ENCODE data around the gene TCERG1L.
"Not testable (repeated sequence)": the region's sequence is repeated elsewhere in the genome, so short reads cannot be mapped to it uniquely, and the experiment has no call there.

Gene TCERG1L

DNA sequence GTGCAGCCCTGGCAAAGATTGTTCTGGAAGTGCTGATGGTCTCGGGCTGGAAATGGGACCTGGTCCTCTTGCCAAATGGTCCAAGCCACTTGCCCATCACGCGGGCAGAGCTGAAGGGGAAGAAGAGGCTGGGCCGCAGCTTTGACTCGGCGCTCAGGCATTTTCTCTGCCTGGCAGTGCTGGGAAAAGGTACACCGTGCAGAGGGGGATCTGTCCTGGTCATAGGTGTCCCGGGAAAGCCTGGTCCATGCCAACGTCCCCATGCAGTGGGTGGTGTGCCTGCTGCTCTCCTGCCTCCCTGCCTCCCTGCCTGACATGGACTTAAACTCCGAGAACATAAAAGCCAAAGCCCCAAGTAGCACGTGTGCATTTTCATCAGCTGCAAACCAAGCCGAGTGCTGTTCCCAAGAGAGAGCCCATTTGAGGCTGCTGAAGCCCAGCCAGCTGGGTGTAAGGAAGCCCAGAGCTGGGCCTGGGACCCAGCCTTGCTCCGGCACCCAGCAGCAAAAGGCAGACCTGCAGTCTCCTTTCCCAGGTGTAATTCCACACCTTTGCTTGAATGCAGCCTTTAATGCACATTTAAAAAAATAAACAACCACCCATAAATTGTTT, 72.7 kb downstream of the TCERG1L start:
- H3K4me1 ChIP-seq (ENCODE audit: control insufficient read depth, insufficient read depth, low read length), result no peaks in the 10 kb centered on the region

GRCh38 chr10:131237991-131238651, 73.4 kb downstream of the TCERG1L start:
- no peaks in the 10 kb centered on the region for H3K27me3 ChIP-seq (ENCODE audit: control insufficient read depth, insufficient read depth, low read length)
- no peak overlapping the region for H3K4me3 ChIP-seq (ENCODE audit: low read length)
- no peaks in the 10 kb centered on the region for H3K4me1 ChIP-seq (ENCODE audit: control insufficient read depth, insufficient read depth, low read length)
- no peak overlapping the region for H3K27ac ChIP-seq (ENCODE audit: low read depth, low read length)
- H3K9ac ChIP-seq (ENCODE audit: low read length), result no peak overlapping the region
- no peaks in the 10 kb centered on the region for H3K36me3 ChIP-seq (ENCODE audit: control insufficient read depth, insufficient read depth, low read length)

More for the DNA sequence above, 72.7 kb downstream of the TCERG1L start:
- Histone ChIP-seq H3K4me3 (ENCODE audit: low read length) (no peak overlapping the region), H3K27ac (ENCODE audit: low read depth, low read length) (no peak overlapping the region), H3K9ac (ENCODE audit: low read length) (no peak overlapping the region), H3K27me3 (ENCODE audit: control insufficient read depth, insufficient read depth, low read length) (no peaks in the 10 kb centered on the region), H3K36me3 (ENCODE audit: control insufficient read depth, insufficient read depth, low read length) (no peaks in the 10 kb centered on the region)

DNA sequence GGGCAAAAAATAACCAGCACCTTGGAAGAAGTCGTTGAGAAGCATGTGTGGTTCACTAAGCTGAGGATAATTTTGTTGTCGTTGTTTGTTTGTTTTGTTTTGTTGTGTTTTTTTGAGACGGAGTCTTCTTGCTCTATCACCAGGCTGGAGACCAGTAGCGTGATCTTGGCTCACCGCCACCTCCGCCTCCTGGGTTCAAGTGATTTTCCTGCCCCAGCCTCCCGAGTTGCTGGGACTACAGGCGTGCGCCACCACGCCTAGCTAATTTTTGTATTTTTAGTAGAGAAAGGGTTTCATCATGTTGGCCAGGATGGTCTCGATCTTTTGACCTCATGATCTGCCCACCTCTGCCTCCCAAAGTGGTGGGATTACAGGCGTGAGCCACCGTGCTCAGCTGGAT, 76.9 kb downstream of the TCERG1L start:
- not testable (repeated sequence) for H3K4me3 ChIP-seq (ENCODE audit: low read length); H3K27me3 ChIP-seq (ENCODE audit: control insufficient read depth, insufficient read depth, low read length); H3K4me1 ChIP-seq (ENCODE audit: control insufficient read depth, insufficient read depth, low read length); H3K9ac ChIP-seq (ENCODE audit: low read length); H3K27ac ChIP-seq (ENCODE audit: low read depth, low read length); H3K36me3 ChIP-seq (ENCODE audit: control insufficient read depth, insufficient read depth, low read length)

DNA sequence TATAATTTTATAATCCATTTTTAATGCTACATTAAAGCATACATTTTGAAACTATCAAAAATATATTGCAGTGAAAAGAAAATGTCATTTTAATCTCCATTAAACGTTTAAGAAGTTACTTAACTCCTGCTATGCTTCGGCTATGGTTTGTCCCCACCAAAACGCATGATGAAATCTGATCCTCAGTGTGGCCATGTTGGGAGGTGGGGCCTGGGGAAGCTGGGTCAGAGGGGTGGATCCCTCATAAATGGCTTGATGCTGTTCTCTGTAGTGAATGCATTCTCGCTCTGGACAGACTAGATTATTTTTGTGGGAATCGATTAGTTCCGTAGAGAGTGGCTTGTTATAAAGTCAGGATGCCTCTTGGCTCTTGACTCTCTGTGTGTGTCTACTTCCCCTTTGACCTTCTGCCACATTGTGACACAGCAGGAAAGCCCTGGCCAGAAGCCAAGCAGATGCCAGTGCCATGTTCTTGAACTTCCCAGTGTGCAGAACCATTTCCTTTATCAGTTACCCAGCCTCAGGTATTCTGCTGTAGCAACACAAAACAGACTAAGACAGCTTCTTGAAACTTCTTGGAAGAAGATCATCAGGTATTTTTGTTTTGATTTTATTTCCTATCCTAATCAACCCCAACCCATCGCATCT, 77.8 kb downstream of the TCERG1L start:
- H3K36me3 ChIP-seq (ENCODE audit: control insufficient read depth, insufficient read depth, low read length), result no peaks in the 10 kb centered on the region
- H3K9ac ChIP-seq (ENCODE audit: low read length), result no peak overlapping the region
- no peaks in the 10 kb centered on the region for H3K4me1 ChIP-seq (ENCODE audit: control insufficient read depth, insufficient read depth, low read length)
- no peaks in the 10 kb centered on the region for H3K27me3 ChIP-seq (ENCODE audit: control insufficient read depth, insufficient read depth, low read length)
- no peak overlapping the region for H3K27ac ChIP-seq (ENCODE audit: low read depth, low read length)
- H3K4me3 ChIP-seq (ENCODE audit: low read length), result no peak overlapping the region

GRCh38 chr10:131231965-131232541, 79.5 kb downstream of the TCERG1L start:
- Histone ChIP-seq H3K4me3 (ENCODE audit: low read length) (no peak overlapping the region), H3K9ac (ENCODE audit: low read length) (no peak overlapping the region), H3K27ac (ENCODE audit: low read depth, low read length) (no peak overlapping the region), H3K36me3 (ENCODE audit: control insufficient read depth, insufficient read depth, low read length) (no peaks in the 10 kb centered on the region), H3K27me3 (ENCODE audit: control insufficient read depth, insufficient read depth, low read length) (no peaks in the 10 kb centered on the region), H3K4me1 (ENCODE audit: control insufficient read depth, insufficient read depth, low read length) (no peaks in the 10 kb centered on the region)

GRCh38 chr10:131231323-131231964, 80.1 kb downstream of the TCERG1L start:
- Histone ChIP-seq H3K4me3 (ENCODE audit: low read length) (no peak overlapping the region), H3K27me3 (ENCODE audit: control insufficient read depth, insufficient read depth, low read length) (no peaks in the 10 kb centered on the region), H3K9ac (ENCODE audit: low read length) (no peak overlapping the region), H3K4me1 (ENCODE audit: control insufficient read depth, insufficient read depth, low read length) (no peaks in the 10 kb centered on the region), H3K36me3 (ENCODE audit: control insufficient read depth, insufficient read depth, low read length) (no peaks in the 10 kb centered on the region), H3K27ac (ENCODE audit: low read depth, low read length) (no peak overlapping the region)

DNA sequence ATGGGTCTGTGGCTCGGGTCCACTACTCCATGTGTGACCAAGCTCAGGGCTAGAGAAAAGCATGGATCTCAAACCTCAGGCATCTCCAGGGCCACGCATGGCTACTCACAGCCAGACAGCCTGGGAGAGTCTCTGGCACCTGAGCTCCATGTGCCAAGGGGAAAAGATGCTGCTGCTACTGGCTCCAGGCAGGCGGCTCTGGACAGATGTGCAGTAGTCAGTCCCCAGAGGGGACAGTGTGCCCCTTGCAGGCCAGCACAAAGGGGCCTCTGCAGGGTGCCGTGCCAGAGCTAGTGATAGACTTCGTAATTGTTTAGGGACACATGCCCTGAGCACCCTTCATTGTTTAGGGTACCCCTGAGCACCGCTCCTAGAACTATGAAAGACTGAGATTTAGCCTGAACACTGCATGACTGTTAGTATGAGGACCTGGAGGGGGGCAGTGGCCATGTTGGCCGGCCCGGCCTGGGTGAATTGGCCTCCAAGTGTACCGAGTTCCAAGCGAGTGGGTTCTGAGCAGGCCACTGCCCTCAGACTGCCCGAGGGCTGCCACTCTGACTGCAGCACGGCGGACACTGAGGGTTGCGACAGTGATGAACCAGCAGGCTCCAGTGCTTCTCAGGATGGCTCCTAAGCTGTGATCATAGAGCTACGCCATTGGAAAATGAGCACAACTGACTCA, 80.7 kb downstream of the TCERG1L start:
- no peaks in the 10 kb centered on the region for H3K36me3 ChIP-seq (ENCODE audit: control insufficient read depth, insufficient read depth, low read length)
- no peaks in the 10 kb centered on the region for H3K4me1 ChIP-seq (ENCODE audit: control insufficient read depth, insufficient read depth, low read length)
- H3K9ac ChIP-seq (ENCODE audit: low read length), result no peak overlapping the region
- no peak overlapping the region for H3K27ac ChIP-seq (ENCODE audit: low read depth, low read length)
- no peaks in the 10 kb centered on the region for H3K27me3 ChIP-seq (ENCODE audit: control insufficient read depth, insufficient read depth, low read length)
- no peak overlapping the region for H3K4me3 ChIP-seq (ENCODE audit: low read length)

GRCh38 chr10:131230166-131230565, 81.4 kb downstream of the TCERG1L start:
- H3K9ac ChIP-seq (ENCODE audit: low read length), result no peak overlapping the region
- H3K4me1 ChIP-seq (ENCODE audit: control insufficient read depth, insufficient read depth, low read length), result no peaks in the 10 kb centered on the region
- H3K36me3 ChIP-seq (ENCODE audit: control insufficient read depth, insufficient read depth, low read length), result no peaks in the 10 kb centered on the region
- H3K27me3 ChIP-seq (ENCODE audit: control insufficient read depth, insufficient read depth, low read length), result no peaks in the 10 kb centered on the region
- H3K4me3 ChIP-seq (ENCODE audit: low read length), result no peak overlapping the region
- no peak overlapping the region for H3K27ac ChIP-seq (ENCODE audit: low read depth, low read length)

GRCh38 chr10:131227163-131227740, 84.3 kb downstream of the TCERG1L start:
- Histone ChIP-seq H3K27ac (ENCODE audit: low read depth, low read length) (no peak overlapping the region), H3K4me1 (ENCODE audit: control insufficient read depth, insufficient read depth, low read length) (no peaks in the 10 kb centered on the region), H3K9ac (ENCODE audit: low read length) (no peak overlapping the region), H3K4me3 (ENCODE audit: low read length) (no peak overlapping the region), H3K36me3 (ENCODE audit: control insufficient read depth, insufficient read depth, low read length) (no peaks in the 10 kb centered on the region), H3K27me3 (ENCODE audit: control insufficient read depth, insufficient read depth, low read length) (no peaks in the 10 kb centered on the region)

GRCh38 chr10:131226446-131227162, 84.9 kb downstream of the TCERG1L start:
- H3K36me3 ChIP-seq (ENCODE audit: control insufficient read depth, insufficient read depth, low read length), result no peaks in the 10 kb centered on the region
- H3K4me3 ChIP-seq (ENCODE audit: low read length), result no peak overlapping the region
- H3K9ac ChIP-seq (ENCODE audit: low read length), result no peak overlapping the region
- H3K27ac ChIP-seq (ENCODE audit: low read depth, low read length), result no peak overlapping the region
- H3K27me3 ChIP-seq (ENCODE audit: control insufficient read depth, insufficient read depth, low read length), result no peaks in the 10 kb centered on the region
- no peaks in the 10 kb centered on the region for H3K4me1 ChIP-seq (ENCODE audit: control insufficient read depth, insufficient read depth, low read length)

- Histone ChIP-seq H3K4me1 (ENCODE audit: control insufficient read depth, insufficient read depth, low read length) (no peaks in the 10 kb centered on the region), H3K9ac (ENCODE audit: low read length) (no peak overlapping the region), H3K27ac (ENCODE audit: low read depth, low read length) (no peak overlapping the region), H3K27me3 (ENCODE audit: control insufficient read depth, insufficient read depth, low read length) (no peaks in the 10 kb centered on the region), H3K36me3 (ENCODE audit: control insufficient read depth, insufficient read depth, low read length) (no peaks in the 10 kb centered on the region), H3K4me3 (ENCODE audit: low read length) (no peak overlapping the region)
Observed at GRCh38 chr10:131224106-131224505, 87.4 kb downstream of the TCERG1L start.

Data from rectal smooth muscle tissue (tissue), 1 donor.